Upper lobe of right lung (tissue), 1 donor: ENCODE measurements around the gene CYREN. TPM values are rescaled to one million over a fixed set of nuclear protein-coding genes. Genes with fewer than 3 reads are reported as not detected.

Experiments used
- ATAC-seq: fragments of 200-7000 bp; cut with Tn5 transposase; one replicate; pipeline ENCODE4 v1.9.1; 2020; ENCODE audit warnings: mild to moderate bottlenecking, moderate library complexity
- DNase-seq: peaks from one replicate; pipeline ENCODE4 v3.0.0-alpha.2; 2020
- H3K27ac ChIP-seq: fragments of 200-600 bp; one replicate; pipeline ENCODE4 v1.8.0; 2022
- H3K27me3 ChIP-seq: fragments of 200-600 bp; one replicate; pipeline ENCODE4 v1.8.0; 2022; ENCODE audit warnings: mild to moderate bottlenecking
- H3K36me3 ChIP-seq: fragments of 200-600 bp; one replicate; pipeline ENCODE4 v1.8.0; 2022
- H3K4me1 ChIP-seq: fragments of 200-600 bp; one replicate; pipeline ENCODE4 v1.8.0; 2022
- H3K4me3 ChIP-seq: fragments of 200-600 bp; one replicate; pipeline ENCODE4 v1.8.0; 2022; ENCODE audit warnings: mild to moderate bottlenecking
- H3K9me3 ChIP-seq: fragments of 200-600 bp; one replicate; pipeline ENCODE4 v1.8.0; 2022
- intact Hi-C: fragments of 100-400 bp; cut with DNase I; formaldehyde crosslinking; loops from one replicate; pipeline ENCODE4 v1.11.0; 2022
- total RNA-seq: library from RNA; stranded (reverse); fragmentation: NEBNext Ultra II Directional; extraction: Animal tissue kit (Norgen Biotek cat#: 25700); gene quantifications from one replicate; pipeline ENCODE4 v1.2.1, GENCODE V29; 2021
- TF ChIP-seq, protein P1 (sequence below): fragments of 200-600 bp; IDR thresholded peaks from one replicate; pipeline ENCODE4 v1.8.0; 2022; ENCODE audit warnings: antibody characterized with exemption
- donor health status: DM: no; HTN: yes; CAD: no; lungs with severe emphysema.

The CYREN gene
- total RNA-seq, 1 donor from 2014 or later = 39.3 TPM

GRCh38 chr7:135206941-135207391, 36.5 kb upstream of the CYREN start:
- Histone ChIP-seq H3K27ac (no peak overlapping the region), H3K27me3 (no peaks in the 10 kb centered on the region), H3K9me3 (no peaks in the 10 kb centered on the region), H3K4me1 (peaks cover 46% of the 10 kb centered on the region), H3K4me3 (no peak overlapping the region), H3K36me3 (peaks cover 18% of the 10 kb centered on the region)
- intact Hi-C loops = no loop called here
- TF ChIP-seq, protein P1, sequence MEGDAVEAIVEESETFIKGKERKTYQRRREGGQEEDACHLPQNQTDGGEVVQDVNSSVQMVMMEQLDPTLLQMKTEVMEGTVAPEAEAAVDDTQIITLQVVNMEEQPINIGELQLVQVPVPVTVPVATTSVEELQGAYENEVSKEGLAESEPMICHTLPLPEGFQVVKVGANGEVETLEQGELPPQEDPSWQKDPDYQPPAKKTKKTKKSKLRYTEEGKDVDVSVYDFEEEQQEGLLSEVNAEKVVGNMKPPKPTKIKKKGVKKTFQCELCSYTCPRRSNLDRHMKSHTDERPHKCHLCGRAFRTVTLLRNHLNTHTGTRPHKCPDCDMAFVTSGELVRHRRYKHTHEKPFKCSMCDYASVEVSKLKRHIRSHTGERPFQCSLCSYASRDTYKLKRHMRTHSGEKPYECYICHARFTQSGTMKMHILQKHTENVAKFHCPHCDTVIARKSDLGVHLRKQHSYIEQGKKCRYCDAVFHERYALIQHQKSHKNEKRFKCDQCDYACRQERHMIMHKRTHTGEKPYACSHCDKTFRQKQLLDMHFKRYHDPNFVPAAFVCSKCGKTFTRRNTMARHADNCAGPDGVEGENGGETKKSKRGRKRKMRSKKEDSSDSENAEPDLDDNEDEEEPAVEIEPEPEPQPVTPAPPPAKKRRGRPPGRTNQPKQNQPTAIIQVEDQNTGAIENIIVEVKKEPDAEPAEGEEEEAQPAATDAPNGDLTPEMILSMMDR = no peak
- ATAC-seq (no peak), DNase-seq (no peak)

GRCh38 chr7:135205850-135206249, 35.3 kb upstream of the CYREN start:
- Histone ChIP-seq H3K4me3 (no peak overlapping the region), H3K27ac (peak overlapping the region; percentile 56), H3K27me3 (no peaks in the 10 kb centered on the region), H3K9me3 (no peaks in the 10 kb centered on the region), H3K36me3 (peaks cover 26% of the 10 kb centered on the region), H3K4me1 (peaks cover 51% of the 10 kb centered on the region)
- TF ChIP-seq, protein P1 = no peak
- DNase-seq (no peak), ATAC-seq (no peak)
- intact Hi-C loops = no loop called here

- Histone ChIP-seq H3K4me3 (no peak overlapping the region), H3K36me3 (peaks cover 36% of the 10 kb centered on the region), H3K9me3 (no peaks in the 10 kb centered on the region), H3K4me1 (peaks cover 47% of the 10 kb centered on the region), H3K27ac (peak overlapping the region; percentile 56), H3K27me3 (no peaks in the 10 kb centered on the region)
- intact Hi-C loops = no loop called here
- TF ChIP-seq, protein P1 = no peak
- ATAC-seq (no peak), DNase-seq (no peak)
These were observed 34.4 kb upstream of the CYREN start for GRCh38 chr7:135204876-135205275.

DNA sequence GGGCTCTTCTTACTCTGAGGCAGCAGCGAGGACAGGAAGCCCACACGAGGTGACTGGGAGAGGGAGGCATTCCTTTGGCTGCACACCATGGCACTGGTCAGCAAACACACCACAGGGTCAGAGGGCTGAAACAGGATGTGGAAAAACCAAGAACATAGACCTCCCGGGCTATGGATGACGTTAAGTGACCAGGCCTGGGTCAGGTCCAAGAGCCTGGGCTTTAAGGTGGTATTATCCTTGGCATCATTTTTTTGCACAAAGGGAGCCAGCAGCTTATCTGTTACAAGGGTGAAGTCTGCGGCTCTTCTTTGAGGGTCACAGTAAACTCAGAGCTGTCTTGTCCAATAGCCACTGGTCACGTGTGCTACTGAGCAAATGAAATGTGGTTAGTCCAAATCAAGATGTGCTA, 33.8 kb upstream of the CYREN start:
- ATAC-seq (peak; percentile 32), DNase-seq (no peak)
- TF ChIP-seq, protein P1 = no peak
- intact Hi-C loops = no loop called here
- Histone ChIP-seq H3K27me3 (no peaks in the 10 kb centered on the region), H3K36me3 (peaks cover 42% of the 10 kb centered on the region), H3K9me3 (no peaks in the 10 kb centered on the region), H3K27ac (peak overlapping the region; percentile 56), H3K4me3 (peak overlapping the region; percentile 14), H3K4me1 (peaks cover 43% of the 10 kb centered on the region)

DNA sequence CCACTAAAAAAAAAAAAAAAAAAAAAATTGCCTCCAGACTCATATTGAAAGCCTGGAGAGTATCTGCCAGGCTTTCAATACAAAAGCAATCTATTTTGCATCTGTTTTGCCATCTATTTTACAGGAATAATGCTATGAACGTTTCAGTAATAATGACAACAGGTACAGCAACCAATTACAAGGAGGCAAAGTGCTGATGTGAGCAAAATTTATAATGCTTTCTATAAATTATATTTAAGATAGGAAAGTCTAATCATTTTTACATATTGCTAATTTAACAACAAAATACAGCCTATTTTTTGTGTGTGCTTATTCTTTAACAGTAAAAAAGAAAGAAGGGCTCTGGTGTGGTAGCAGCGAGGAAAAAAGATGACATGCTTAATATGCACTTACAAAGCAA, 30.8 kb upstream of the CYREN start:
- Histone ChIP-seq H3K27ac (no peak overlapping the region), H3K4me1 (peaks cover 19% of the 10 kb centered on the region), H3K4me3 (no peak overlapping the region), H3K27me3 (no peaks in the 10 kb centered on the region), H3K36me3 (peaks cover 71% of the 10 kb centered on the region), H3K9me3 (no peaks in the 10 kb centered on the region)
- ATAC-seq (no peak), DNase-seq (no peak)
- TF ChIP-seq, protein P1 = no peak
- intact Hi-C loops = no loop called here

- intact Hi-C loops = no loop called here
- DNase-seq = no peak
- ATAC-seq = no peak
- Histone ChIP-seq H3K27ac (no peak overlapping the region), H3K27me3 (no peaks in the 10 kb centered on the region), H3K4me1 (peaks cover 19% of the 10 kb centered on the region), H3K36me3 (peaks cover 76% of the 10 kb centered on the region), H3K4me3 (no peak overlapping the region), H3K9me3 (no peaks in the 10 kb centered on the region)
- TF ChIP-seq, protein P1 = no peak
These were observed 30.4 kb upstream of the CYREN start for GRCh38 chr7:135200821-135201331.
